Gastrocnemius medialis (tissue), 4 donors: ENCODE data around the gene CCDC30.

Experiments
- CTCF ChIP-seq, 5 experiments: fragments of 450-650 bp in 3 of 5; fragments of 200-600 bp in 2 of 5; sonication (generic) in 2 of 5; IDR thresholded peaks in 4 of 5; conservative IDR thresholded peaks in 1 of 5; 1 replicate in 4 of 5; 2 replicates in 1 of 5; pipeline ENCODE4 v1.5.1; 2016 to 2019; ENCODE audit warnings: antibody characterized with exemption in 5 of 5, mild to moderate bottlenecking in 3 of 5, moderate library complexity in 3 of 5
- POLR2A ChIP-seq, 2 donors: fragments of 450-650 bp; IDR thresholded peaks; one replicate each; pipeline ENCODE4 v1.6.1; 2017; ENCODE audit warnings: antibody characterized with exemption in 2 of 2, mild to moderate bottlenecking in 2 of 2, moderate library complexity in 2 of 2

- TF ChIP-seq CTCF (IDR thresholded peaks at IDR 0.05 in 4 of 5, conservative IDR thresholded peaks at IDR 0.05 in 1 of 5) (no peak), POLR2A (IDR thresholded peaks at IDR 0.05) (no peak)
Observed at GRCh38 chr1:42676534-42677087, 213.5 kb downstream of the CCDC30 start.
